Measurements from ENCODE around the gene ZNF516. TPM values are rescaled to one million over a fixed set of nuclear protein-coding genes. Genes with fewer than 3 reads are reported as not detected.

ZNF516 gene
- total and polyA plus RNA-seq, 2 of the 13 experiments (the other 11 are each of a cell fraction or from before 2014, with no cell fraction given), result 16.6 to 18.7 TPM

DNA sequence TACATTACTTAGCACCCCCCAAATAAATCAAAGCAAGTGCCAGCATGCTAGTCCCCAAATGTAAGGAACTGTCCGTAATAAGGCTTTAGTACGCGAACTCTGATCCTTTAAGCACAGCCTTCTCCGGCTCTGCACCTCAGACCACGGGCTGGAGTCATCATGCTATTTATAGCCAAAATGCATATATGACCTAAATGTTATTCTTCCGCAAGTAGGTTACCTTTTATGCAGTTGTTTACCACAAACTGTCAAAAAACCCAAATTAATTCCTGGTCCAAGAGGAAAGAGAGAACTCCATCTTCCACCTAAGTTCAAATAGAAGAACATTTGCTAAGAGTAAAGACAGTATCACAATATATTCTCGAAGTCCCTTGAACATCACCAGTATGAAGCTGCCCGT lies 42.7 kb downstream of the ZNF516 start:
- Histone ChIP-seq H2AFZ (ENCODE audit: low read length) (no peak overlapping the region), H3K4me2 (ENCODE audit: low read depth, low read length) (no peak overlapping the region), H3K36me3 (replicated peaks in 1 of 2; ENCODE audit: control insufficient read depth in 1 of 2, insufficient read depth in 2 of 2, low read length in 2 of 2) (peaks cover 4 to 14% of the 10 kb centered on the region in 2 experiments; a peak in 1 of 5 replicates), H3K9me3 (ENCODE audit: low read length) (no peaks in the 10 kb centered on the region), H3K9ac (ENCODE audit: insufficient read depth, low read depth, low read length) (no peak overlapping the region), H4K20me1 (ENCODE audit: insufficient read depth, low read length) (peaks cover 82% of the 10 kb centered on the region), H3K4me3 (replicated peaks in 1 of 3; ENCODE audit: insufficient read depth in 1 of 3, low read depth in 2 of 3, low read length in 3 of 3) (no peak overlapping the region), H3K79me2 (ENCODE audit: insufficient read depth, low read length) (peaks cover 97% of the 10 kb centered on the region), H3K27me3 (ENCODE audit: control insufficient read depth in 1 of 2, insufficient read depth in 2 of 2, low read length in 2 of 2) (no peaks in the 10 kb centered on the region), H3K27ac (ENCODE audit: extremely low read length, insufficient read depth, low read length) (no peak overlapping the region), H3K4me1 (ENCODE audit: insufficient read depth, low read length) (peaks cover 69% of the 10 kb centered on the region)
- in situ Hi-C loops (cut with HindIII; ENCODE audit: extremely low pct_ligation_motif_present, low pct_unique_long_range_greater_than_20kb) (no loop called here), intact Hi-C loops (cut with micrococcal nuclease; ENCODE audit: unreplicated experiment) (no loop called here)
- no TSS peak for BruUV-seq (replicated peaks)
- TF ChIP-seq, protein P1, sequence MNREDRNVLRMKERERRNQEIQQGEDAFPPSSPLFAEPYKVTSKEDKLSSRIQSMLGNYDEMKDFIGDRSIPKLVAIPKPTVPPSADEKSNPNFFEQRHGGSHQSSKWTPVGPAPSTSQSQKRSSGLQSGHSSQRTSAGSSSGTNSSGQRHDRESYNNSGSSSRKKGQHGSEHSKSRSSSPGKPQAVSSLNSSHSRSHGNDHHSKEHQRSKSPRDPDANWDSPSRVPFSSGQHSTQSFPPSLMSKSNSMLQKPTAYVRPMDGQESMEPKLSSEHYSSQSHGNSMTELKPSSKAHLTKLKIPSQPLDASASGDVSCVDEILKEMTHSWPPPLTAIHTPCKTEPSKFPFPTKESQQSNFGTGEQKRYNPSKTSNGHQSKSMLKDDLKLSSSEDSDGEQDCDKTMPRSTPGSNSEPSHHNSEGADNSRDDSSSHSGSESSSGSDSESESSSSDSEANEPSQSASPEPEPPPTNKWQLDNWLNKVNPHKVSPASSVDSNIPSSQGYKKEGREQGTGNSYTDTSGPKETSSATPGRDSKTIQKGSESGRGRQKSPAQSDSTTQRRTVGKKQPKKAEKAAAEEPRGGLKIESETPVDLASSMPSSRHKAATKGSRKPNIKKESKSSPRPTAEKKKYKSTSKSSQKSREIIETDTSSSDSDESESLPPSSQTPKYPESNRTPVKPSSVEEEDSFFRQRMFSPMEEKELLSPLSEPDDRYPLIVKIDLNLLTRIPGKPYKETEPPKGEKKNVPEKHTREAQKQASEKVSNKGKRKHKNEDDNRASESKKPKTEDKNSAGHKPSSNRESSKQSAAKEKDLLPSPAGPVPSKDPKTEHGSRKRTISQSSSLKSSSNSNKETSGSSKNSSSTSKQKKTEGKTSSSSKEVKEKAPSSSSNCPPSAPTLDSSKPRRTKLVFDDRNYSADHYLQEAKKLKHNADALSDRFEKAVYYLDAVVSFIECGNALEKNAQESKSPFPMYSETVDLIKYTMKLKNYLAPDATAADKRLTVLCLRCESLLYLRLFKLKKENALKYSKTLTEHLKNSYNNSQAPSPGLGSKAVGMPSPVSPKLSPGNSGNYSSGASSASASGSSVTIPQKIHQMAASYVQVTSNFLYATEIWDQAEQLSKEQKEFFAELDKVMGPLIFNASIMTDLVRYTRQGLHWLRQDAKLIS (CRISPR knock-in tag; IDR thresholded peaks at IDR 0.05), result no peak
- TF ChIP-seq, protein P2, sequence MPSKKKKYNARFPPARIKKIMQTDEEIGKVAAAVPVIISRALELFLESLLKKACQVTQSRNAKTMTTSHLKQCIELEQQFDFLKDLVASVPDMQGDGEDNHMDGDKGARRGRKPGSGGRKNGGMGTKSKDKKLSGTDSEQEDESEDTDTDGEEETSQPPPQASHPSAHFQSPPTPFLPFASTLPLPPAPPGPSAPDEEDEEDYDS (CRISPR knock-in tag; IDR thresholded peaks at IDR 0.05), result no peak
- no peak for TF ChIP-seq NFIC (IDR thresholded peaks at IDR 0.05; ENCODE audit: low read length)
- TF ChIP-seq CREB1 (IDR thresholded peaks at IDR 0.05), result no peak
- TF ChIP-seq CREB1 (CRISPR knock-in tag; IDR thresholded peaks at IDR 0.05), result no peak
- no peak for TF ChIP-seq ZNF720 (CRISPR knock-in tag; IDR thresholded peaks at IDR 0.05)
- ATAC-seq (no peak), DNase-seq (ENCODE audit: low spot score) (no peak), FAIRE-seq (no peak)
- ChIA-PET POLR2A (no interaction called here), CTCF (ENCODE audit: low intra/inter-chr PET ratio, low total read pairs) (no interaction called here)
- WGBS (ENCODE audit: low lambda C conversion rate), result 80% methylated on average over 8 of the region's 8 CpGs
